HG03108 (cell line): ENCODE measurements around the gene UNC13D.
A peak's percentile ranks its signal among the peaks of the same experiment; 100 is the strongest.
"Not testable (repeated sequence)": the region's sequence is repeated elsewhere in the genome, so short reads cannot be mapped to it uniquely, and the experiment has no call there.

Experiments used
- ATAC-seq: cut with Tn5 transposase; IDR thresholded peaks from one replicate; pipeline ENCODE4 v1.9.1; 2021; ENCODE audit warnings: moderate library complexity; ENCODE audit not compliant: unreplicated experiment

UNC13D gene

DNA sequence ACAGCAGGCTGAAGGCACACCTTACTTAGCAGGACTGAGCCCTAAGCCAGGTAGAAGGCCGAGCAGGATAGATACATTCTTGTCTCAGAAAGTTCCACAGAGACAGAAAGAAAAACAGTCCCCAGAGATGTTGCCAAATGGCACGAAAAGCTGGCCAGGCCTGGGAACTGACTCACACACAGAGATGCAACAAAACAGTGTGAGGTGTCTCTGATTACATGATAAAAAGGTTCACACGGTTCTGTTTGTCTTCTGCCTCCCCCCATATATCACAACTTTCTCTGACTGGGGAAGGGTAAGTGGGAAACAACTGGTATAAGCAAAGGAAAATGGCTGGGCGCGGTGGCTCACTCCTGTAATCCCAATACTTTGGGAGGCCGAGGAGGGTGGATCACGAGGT lies 9.2 kb upstream of the UNC13D start:
- no peak for ATAC-seq

DNA sequence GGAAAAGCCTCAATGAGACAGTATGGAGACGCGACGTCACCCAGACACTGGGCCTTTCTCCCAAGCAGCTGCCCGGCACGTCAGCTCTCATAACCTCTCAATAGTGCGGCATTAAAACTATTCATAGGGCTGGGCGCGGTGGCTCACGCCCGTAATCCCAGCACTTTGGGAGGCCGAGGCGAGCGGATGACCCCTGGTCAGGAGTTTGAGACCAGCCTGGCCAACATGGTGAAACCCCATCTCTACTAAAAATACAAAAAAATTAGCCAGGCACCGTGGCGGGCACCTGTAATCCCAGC lies 7.4 kb upstream of the UNC13D start:
- ATAC-seq: not testable (repeated sequence)

GRCh38 chr17:75850928-75851692 lies 6.9 kb upstream of the UNC13D start:
- ATAC-seq: no peak

DNA sequence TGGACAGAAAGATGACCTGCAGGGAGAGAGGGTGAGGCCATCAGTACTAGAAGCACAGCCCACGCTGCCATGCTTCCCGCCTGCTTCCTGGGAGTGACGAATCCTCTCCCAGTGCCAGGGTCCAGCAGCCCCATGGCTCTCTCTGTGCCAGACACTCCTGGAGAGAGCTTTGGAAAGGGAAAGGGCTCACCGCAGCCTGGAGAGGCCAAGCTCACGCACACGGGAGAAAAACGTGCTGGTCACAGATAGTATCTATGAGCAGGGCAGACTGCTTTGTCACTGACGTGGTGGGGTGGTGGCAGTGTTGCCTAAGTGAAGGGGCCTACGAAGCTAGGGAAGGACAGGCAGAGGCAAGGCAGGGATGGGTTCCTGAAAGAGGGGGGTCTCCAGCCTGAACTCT lies 5.5 kb upstream of the UNC13D start:
- no peak for ATAC-seq

- no peak for ATAC-seq
Measured at GRCh38 chr17:75849279-75849646, 5.1 kb upstream of the UNC13D start.

- no peak for ATAC-seq
Measured at GRCh38 chr17:75848523-75849278, 4.5 kb upstream of the UNC13D start.

- no peak for ATAC-seq
Measured at GRCh38 chr17:75847614-75848522, 3.7 kb upstream of the UNC13D start.

DNA sequence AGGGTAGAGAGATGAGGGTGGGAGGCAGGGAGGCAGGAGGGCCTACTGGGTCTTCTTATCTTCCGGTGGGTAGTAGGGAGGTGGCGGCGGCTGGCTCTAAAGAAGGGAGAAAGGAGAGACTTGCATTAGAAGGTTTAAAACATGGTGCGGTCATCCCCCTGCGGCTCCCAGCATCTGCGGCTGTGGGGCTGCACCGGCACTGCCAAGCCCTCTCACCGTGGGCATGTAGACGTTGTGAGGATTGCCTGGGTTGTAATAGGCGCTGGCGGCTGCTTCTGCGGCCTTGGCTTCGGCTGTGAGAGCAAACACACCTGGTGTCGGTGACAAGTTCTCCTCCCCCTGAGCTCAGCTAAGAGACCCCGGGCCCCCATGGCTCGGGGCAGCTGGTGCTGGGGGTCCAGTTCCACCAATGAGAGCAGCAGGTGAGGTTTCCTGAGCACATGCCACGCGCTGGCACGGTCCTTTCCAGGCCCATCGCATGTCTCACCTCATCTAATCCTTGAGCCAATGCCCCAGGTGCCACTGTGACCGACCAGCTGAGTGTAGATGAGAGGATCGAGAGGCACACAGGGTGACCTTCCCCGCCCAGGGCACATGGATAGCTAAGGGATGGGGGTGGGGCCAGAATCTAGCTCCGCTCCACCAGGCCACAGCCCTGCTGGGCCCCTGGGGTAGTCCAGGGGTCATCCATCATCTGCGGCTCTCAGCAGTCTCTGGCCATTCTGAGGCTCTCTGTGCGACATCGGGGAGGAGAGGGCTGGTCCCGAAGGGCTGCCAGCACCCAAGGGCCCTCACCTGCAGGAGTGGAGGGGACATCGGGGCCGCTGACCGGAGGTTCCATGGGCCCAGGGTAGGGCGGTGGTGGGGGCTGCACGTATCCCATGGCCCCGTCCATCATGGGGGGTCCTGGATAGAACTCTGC lies 2.7 kb upstream of the UNC13D start:
- no peak for ATAC-seq

- ATAC-seq: no peak
Measured at GRCh38 chr17:75845933-75846691, 1.9 kb upstream of the UNC13D start.

- peak; percentile 77 for ATAC-seq
Measured at GRCh38 chr17:75845058-75845711, 981 bp upstream of the UNC13D start.

GRCh38 chr17:75844530-75845057 lies 390 bp upstream of the UNC13D start:
- no peak for ATAC-seq

GRCh38 chr17:75842963-75843576 lies 1.1 kb downstream of the UNC13D start:
- ATAC-seq: no peak

DNA sequence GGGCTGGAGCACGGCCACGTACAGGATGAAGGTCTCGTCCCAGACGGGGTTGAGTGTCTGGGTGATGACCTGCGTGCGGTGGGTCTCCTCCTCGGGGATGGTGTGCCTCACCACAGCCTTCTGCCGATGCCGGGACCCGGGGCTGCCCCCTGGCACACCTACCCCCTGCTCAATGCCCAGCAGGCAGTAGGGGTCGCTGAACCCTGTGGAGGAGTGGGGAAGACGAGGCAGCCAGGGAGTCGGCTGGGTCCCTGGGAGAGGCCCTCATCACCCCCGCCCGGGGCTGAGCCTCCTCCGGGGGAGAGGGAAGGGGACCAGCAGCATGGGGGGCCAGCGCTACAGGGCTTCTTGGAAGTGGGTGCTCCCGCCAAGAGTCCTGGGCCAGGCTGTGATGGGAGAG lies 1.8 kb downstream of the UNC13D start:
- ATAC-seq: no peak

GRCh38 chr17:75840799-75841164 lies 3.4 kb downstream of the UNC13D start:
- no peak for ATAC-seq

GRCh38 chr17:75839942-75840798 lies 4.0 kb downstream of the UNC13D start:
- ATAC-seq: no peak

DNA sequence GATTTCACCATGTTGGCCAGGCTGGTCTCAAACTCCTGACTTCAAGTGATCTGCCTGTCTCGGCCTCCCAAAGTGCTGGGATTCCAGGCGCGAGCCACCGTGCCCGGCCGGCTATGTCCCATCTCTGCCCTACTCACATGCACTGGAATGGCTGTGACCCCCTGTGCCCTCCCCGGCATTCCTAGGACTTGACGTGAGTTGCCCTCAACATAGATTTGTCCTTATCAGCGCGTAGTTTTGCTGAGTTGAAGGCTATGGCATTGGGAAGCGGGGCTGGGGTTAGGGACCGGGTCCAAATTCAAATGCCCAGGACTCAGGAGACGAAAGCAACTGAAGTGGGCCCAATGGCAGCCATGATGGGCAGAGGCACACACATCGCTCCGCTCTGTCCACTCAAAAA lies 5.8 kb downstream of the UNC13D start:
- ATAC-seq: no peak

DNA sequence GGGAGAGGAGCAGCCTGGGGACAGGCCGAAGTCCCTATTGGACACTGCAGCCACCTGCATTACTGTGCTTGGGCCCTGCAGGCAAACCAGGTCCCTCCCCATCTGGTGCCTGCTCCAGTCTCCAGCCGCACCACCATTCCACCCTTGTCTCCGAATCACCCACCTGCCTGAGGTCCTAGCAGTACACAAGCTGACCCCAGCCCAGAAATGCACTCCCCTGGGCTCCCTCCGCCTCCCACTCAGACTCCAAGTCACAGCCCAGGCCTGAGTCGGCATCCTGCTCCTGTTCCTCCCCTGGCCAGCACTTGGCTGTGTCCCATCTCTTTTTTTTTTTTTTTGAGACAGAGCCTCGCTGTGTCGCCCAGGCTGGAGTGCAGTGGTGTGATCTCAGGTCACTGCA lies 6.3 kb downstream of the UNC13D start:
- ATAC-seq: no peak

- ATAC-seq: no peak
Measured at GRCh38 chr17:75836605-75837004, 7.6 kb downstream of the UNC13D start.
